Esophagus (tissue), 2 donors: ENCODE data around the gene KRT16. TPM values are rescaled to one million over a fixed set of nuclear protein-coding genes. Genes with fewer than 3 reads are reported as not detected.
A peak's percentile ranks its signal among the peaks of the same experiment; 100 is the strongest.
"Not testable (repeated sequence)": the region's sequence is repeated elsewhere in the genome, so short reads cannot be mapped to it uniquely, and the experiment has no call there.

ENCODE experiments used
- H3K27ac ChIP-seq, 2 donors: one replicate each; pipeline ENCODE4 v1.5.1; 2013; ENCODE audit warnings: low read depth in 2 of 2, mild to moderate bottlenecking in 2 of 2, inconsistent platforms in 1 of 2, low read length in 1 of 2, moderate library complexity in 1 of 2
- H3K27me3 ChIP-seq, 2 donors: one replicate each; pipeline ENCODE4 v1.6.1; 2013; ENCODE audit warnings: low read length in 2 of 2, control low read depth in 1 of 2, mild to moderate bottlenecking in 1 of 2; ENCODE audit not compliant: insufficient read depth in 2 of 2, control insufficient read depth in 1 of 2
- H3K36me3 ChIP-seq, 2 donors: one replicate each; pipeline ENCODE4 v1.6.1; 2013; ENCODE audit warnings: low read length in 1 of 2; ENCODE audit not compliant: control insufficient read depth in 2 of 2, insufficient read depth in 2 of 2
- H3K4me1 ChIP-seq, 2 donors: one replicate each; pipeline ENCODE4 v1.6.1; 2013; ENCODE audit warnings: low read length in 1 of 2; ENCODE audit not compliant: control insufficient read depth in 2 of 2, insufficient read depth in 2 of 2
- H3K4me3 ChIP-seq, 2 donors: one replicate each; pipeline ENCODE4 v1.5.1; 2013; ENCODE audit warnings: low read length in 2 of 2, mild to moderate bottlenecking in 2 of 2, low read depth in 1 of 2, moderate library complexity in 1 of 2
- H3K9me3 ChIP-seq, 2 donors: one replicate each; pipeline ENCODE4 v1.6.1; 2013; ENCODE audit warnings: mild to moderate bottlenecking in 2 of 2, low read depth in 1 of 2, low read length in 1 of 2, moderate library complexity in 1 of 2; ENCODE audit not compliant: control insufficient read depth in 2 of 2, insufficient read depth in 1 of 2
- WGBS, 2 donors: extraction: QIAGEN DNeasy Blood & Tissue Kit; methylation state at CpG; one replicate each; pipeline ENCODE4 v1.1.7; 2013; 5-methylcytosine and 5-hydroxymethylcytosine counted together
- polyA plus RNA-seq, 2 donors: library from polyadenylated mRNA; stranded (reverse); fragments of 200-250 nt; gene quantifications; one replicate each; pipeline ENCODE4 v1.2.3, GENCODE V29; 2013
- donor health status: healthy with polysubstance abuse.
- donor health status: Bipolar disorder and iron deficiency.

KRT16 gene
- polyA plus RNA-seq, 2 donors = 413 to 534 TPM

- Histone ChIP-seq H3K4me1 (peaks cover 2 to 20% of the 10 kb centered on the region in 2 donors), H3K4me3 (peak overlapping the region in 1 of 2 donors; percentile 20)
- H3K27ac ChIP-seq, H3K9me3 ChIP-seq, H3K27me3 ChIP-seq, H3K36me3 ChIP-seq: not testable (repeated sequence)
- 64 to 73% methylated on average over 19 of the region's 19 CpGs for WGBS, 2 donors
Observed at GRCh38 chr17:41622340-41623183, 10.0 kb upstream of the KRT16 start.

- H3K9me3 ChIP-seq = no peaks in the 10 kb centered on the region
- H3K27ac ChIP-seq = no peak overlapping the region
- WGBS, 2 donors = 60 to 80% methylated on average over 2 of the region's 2 CpGs
- H3K27me3 ChIP-seq = no peaks in the 10 kb centered on the region
- no peaks in the 10 kb centered on the region for H3K36me3 ChIP-seq
- H3K4me1 ChIP-seq = peaks cover 2 to 20% of the 10 kb centered on the region in 2 donors
- peak overlapping the region in 1 of 2 donors; percentile 20 for H3K4me3 ChIP-seq
Observed at GRCh38 chr17:41621916-41622315, 9.3 kb upstream of the KRT16 start.

- 86 to 92% methylated on average over 11 of the region's 11 CpGs for WGBS, 2 donors
- H3K27ac ChIP-seq, H3K36me3 ChIP-seq, H3K4me3 ChIP-seq, H3K9me3 ChIP-seq, H3K27me3 ChIP-seq: not testable (repeated sequence)
- peaks cover 2 to 20% of the 10 kb centered on the region in 2 donors for H3K4me1 ChIP-seq
Observed at GRCh38 chr17:41621435-41621817, 8.9 kb upstream of the KRT16 start.

- no peaks in the 10 kb centered on the region for H3K27me3 ChIP-seq
- peaks cover 2 to 20% of the 10 kb centered on the region in 2 donors for H3K4me1 ChIP-seq
- H3K36me3 ChIP-seq = no peaks in the 10 kb centered on the region
- 57 to 71% methylated on average over 19 to 21 of the region's 21 CpGs for WGBS, 2 donors
- H3K27ac ChIP-seq = no peak overlapping the region
- H3K4me3 ChIP-seq = no peak overlapping the region
- no peaks in the 10 kb centered on the region for H3K9me3 ChIP-seq
Observed at GRCh38 chr17:41620583-41621434, 8.2 kb upstream of the KRT16 start.

- not testable (repeated sequence) for H3K27ac ChIP-seq, H3K4me3 ChIP-seq, H3K36me3 ChIP-seq, H3K27me3 ChIP-seq, H3K9me3 ChIP-seq
- 77 to 78% methylated on average over 6 of the region's 6 CpGs for WGBS, 2 donors
- peaks cover 2 to 20% of the 10 kb centered on the region in 2 donors for H3K4me1 ChIP-seq
Observed at GRCh38 chr17:41619927-41620582, 7.5 kb upstream of the KRT16 start.

- no peak overlapping the region for H3K27ac ChIP-seq
- 71 to 80% methylated on average over 16 to 18 of the region's 20 CpGs for WGBS, 2 donors
- no peaks in the 10 kb centered on the region for H3K36me3 ChIP-seq
- H3K4me3 ChIP-seq = no peak overlapping the region
- no peaks in the 10 kb centered on the region for H3K27me3 ChIP-seq
- H3K4me1 ChIP-seq = peaks cover under 1 to 17% of the 10 kb centered on the region in 2 donors
- no peaks in the 10 kb centered on the region for H3K9me3 ChIP-seq
Observed at GRCh38 chr17:41619036-41619926, 6.7 kb upstream of the KRT16 start.

- WGBS, 2 donors = 53 to 56% methylated on average over 13 of the region's 13 CpGs
- Histone ChIP-seq H3K36me3 (no peaks in the 10 kb centered on the region), H3K9me3 (no peaks in the 10 kb centered on the region), H3K4me1 (peaks cover 0 to 10% of the 10 kb centered on the region in 2 donors), H3K27me3 (no peaks in the 10 kb centered on the region), H3K4me3 (no peak overlapping the region), H3K27ac (no peak overlapping the region)
Observed at GRCh38 chr17:41618341-41619035, 5.9 kb upstream of the KRT16 start.

- Histone ChIP-seq H3K27ac (no peak overlapping the region), H3K36me3 (no peaks in the 10 kb centered on the region), H3K4me3 (no peak overlapping the region), H3K27me3 (no peaks in the 10 kb centered on the region), H3K9me3 (no peaks in the 10 kb centered on the region), H3K4me1 (peaks cover 0 to 10% of the 10 kb centered on the region in 2 donors)
- WGBS, 2 donors = 52 to 66% methylated on average over 11 of the region's 11 CpGs
Observed at GRCh38 chr17:41617698-41618097, 5.1 kb upstream of the KRT16 start.
